ENCODE results near the gene OAF.

OAF gene

DNA sequence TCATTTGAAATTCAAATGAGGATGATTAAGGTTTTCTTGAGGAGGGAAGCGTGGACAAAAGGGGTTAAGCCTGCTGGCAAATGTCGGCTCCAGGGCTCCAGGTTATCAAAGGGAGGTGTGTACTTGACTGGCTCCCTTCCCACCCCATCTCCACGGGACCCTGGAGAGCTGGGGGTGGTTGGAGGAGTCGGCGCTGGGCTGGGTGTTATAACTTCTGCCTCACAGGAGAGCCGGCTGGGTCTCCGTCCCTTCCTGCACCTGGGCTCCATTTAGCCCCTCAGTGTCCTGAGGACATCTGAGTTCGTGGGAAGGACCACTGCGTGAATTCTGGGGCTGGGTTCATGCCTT lies 44.7 kb downstream of the OAF start:
- DNase-seq, result no peak
- H3K27ac ChIP-seq (ENCODE audit: insufficient read depth, low read length, poor library complexity, severe bottlenecking), result no peak overlapping the region
- H3K4me3 ChIP-seq (ENCODE audit: insufficient read depth, low read depth, low read length, poor library complexity, severe bottlenecking), result no peak overlapping the region
- H3K27me3 ChIP-seq (replicated peaks; ENCODE audit: control insufficient read depth, insufficient read depth, low read length, poor library complexity, severe bottlenecking), result no peaks in the 10 kb centered on the region
- H3K36me3 ChIP-seq (ENCODE audit: control insufficient read depth, insufficient read depth, low read length), result no peaks in the 10 kb centered on the region
- no peaks in the 10 kb centered on the region for H3K4me1 ChIP-seq (ENCODE audit: control insufficient read depth, insufficient read depth, low read length, poor library complexity, severe bottlenecking)
- H3K9me3 ChIP-seq (ENCODE audit: control insufficient read depth, low read length), result no peaks in the 10 kb centered on the region

DNA sequence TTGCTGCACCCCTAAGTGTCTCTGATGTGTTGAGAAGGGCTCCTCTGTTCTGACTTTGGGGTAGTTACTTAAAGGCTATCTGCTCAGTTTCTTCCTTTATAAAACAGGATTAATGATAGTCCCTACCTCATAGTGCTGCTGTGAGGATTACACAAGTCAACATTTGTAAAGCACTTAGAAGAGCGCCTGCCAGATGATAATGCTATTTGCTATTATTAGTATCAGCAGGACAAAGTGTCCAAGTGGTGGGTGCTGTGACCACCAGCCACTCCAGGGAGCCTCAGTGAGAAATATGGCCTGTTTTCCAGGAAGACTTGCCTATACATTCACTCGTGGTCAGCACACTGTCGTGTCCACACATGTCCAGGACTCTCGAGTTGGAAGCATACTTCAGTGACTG lies 45.3 kb downstream of the OAF start:
- Histone ChIP-seq H3K36me3 (ENCODE audit: control insufficient read depth, insufficient read depth, low read length) (no peaks in the 10 kb centered on the region), H3K9me3 (ENCODE audit: control insufficient read depth, low read length) (no peaks in the 10 kb centered on the region), H3K4me3 (ENCODE audit: insufficient read depth, low read depth, low read length, poor library complexity, severe bottlenecking) (no peak overlapping the region), H3K27me3 (replicated peaks; ENCODE audit: control insufficient read depth, insufficient read depth, low read length, poor library complexity, severe bottlenecking) (no peaks in the 10 kb centered on the region), H3K27ac (ENCODE audit: insufficient read depth, low read length, poor library complexity, severe bottlenecking) (no peak overlapping the region), H3K4me1 (ENCODE audit: control insufficient read depth, insufficient read depth, low read length, poor library complexity, severe bottlenecking) (no peaks in the 10 kb centered on the region)
- no peak for DNase-seq

DNA sequence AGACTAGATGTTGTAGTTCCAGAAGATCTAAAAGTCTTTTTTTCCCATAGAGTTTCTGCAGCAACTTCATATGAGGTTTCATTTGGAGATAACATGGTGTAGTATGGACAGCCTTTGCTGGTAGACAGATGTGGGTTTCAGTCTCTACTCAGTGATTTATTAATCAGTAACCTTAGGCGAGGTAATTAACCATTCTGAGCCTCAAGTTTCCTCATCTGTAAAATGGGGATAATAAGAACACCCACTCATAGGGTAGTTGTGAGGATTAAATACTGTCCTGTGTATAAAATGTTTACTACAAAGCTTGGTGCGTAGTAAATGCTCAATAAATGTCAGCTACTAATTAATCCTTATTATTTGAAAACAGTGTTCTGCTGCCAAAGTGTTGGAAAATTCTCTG lies 45.9 kb downstream of the OAF start:
- DNase-seq, result no peak
- H3K27me3 ChIP-seq (replicated peaks; ENCODE audit: control insufficient read depth, insufficient read depth, low read length, poor library complexity, severe bottlenecking), result no peaks in the 10 kb centered on the region

DNA sequence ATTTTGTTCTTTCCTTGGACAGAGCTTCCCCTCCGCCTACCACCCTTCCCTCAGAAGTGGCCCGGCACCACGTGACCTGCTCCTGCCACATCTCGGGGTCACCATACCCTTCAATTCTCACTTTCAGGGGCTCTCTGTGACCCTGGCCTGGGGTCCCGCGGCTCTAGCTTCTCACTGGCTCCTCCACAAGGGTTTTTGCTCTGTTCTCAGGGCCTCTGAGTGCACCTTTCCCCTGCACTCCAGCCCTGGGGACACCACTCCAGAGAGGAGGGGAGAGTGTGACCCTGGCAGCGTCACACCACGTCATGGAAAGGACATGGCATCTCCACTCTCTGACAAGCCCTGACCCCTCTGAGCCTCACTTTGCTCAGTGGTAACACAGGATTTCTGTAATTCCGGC lies 46.5 kb downstream of the OAF start:
- H3K27ac ChIP-seq (ENCODE audit: insufficient read depth, low read length, poor library complexity, severe bottlenecking), result no peak overlapping the region
- H3K36me3 ChIP-seq (ENCODE audit: control insufficient read depth, insufficient read depth, low read length), result no peaks in the 10 kb centered on the region
- no peaks in the 10 kb centered on the region for H3K9me3 ChIP-seq (ENCODE audit: control insufficient read depth, low read length)
- no peak overlapping the region for H3K4me3 ChIP-seq (ENCODE audit: insufficient read depth, low read depth, low read length, poor library complexity, severe bottlenecking)
- no peak for DNase-seq
- H3K27me3 ChIP-seq (replicated peaks; ENCODE audit: control insufficient read depth, insufficient read depth, low read length, poor library complexity, severe bottlenecking), result no peaks in the 10 kb centered on the region
- no peaks in the 10 kb centered on the region for H3K4me1 ChIP-seq (ENCODE audit: control insufficient read depth, insufficient read depth, low read length, poor library complexity, severe bottlenecking)

More for the DNA sequence above, 45.9 kb downstream of the OAF start:
- Histone ChIP-seq H3K4me1 (ENCODE audit: control insufficient read depth, insufficient read depth, low read length, poor library complexity, severe bottlenecking) (no peaks in the 10 kb centered on the region), H3K27ac (ENCODE audit: insufficient read depth, low read length, poor library complexity, severe bottlenecking) (no peak overlapping the region), H3K9me3 (ENCODE audit: control insufficient read depth, low read length) (no peaks in the 10 kb centered on the region), H3K36me3 (ENCODE audit: control insufficient read depth, insufficient read depth, low read length) (no peaks in the 10 kb centered on the region), H3K4me3 (ENCODE audit: insufficient read depth, low read depth, low read length, poor library complexity, severe bottlenecking) (no peak overlapping the region)

DNA sequence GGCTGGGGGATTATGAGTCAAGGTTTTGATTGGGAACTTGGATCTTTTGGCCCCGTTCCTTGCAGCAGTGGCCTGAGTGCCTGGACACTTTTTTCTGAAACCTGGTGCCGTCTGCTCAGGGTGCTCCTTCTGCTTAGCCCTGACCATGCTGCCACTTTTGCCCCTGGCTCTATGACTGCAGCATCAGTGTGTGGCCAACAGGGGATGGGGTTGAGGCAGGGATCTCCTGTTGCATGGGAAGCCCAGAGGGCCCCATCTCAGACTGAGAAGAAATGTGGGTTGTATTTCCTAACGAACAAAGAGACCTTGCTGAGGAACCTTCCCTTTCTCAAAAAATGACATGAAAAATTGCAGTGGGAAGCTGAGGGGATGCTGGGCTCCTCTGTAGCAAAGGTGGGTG lies 47.8 kb downstream of the OAF start:
- Histone ChIP-seq H3K36me3 (ENCODE audit: control insufficient read depth, insufficient read depth, low read length) (no peaks in the 10 kb centered on the region), H3K27me3 (replicated peaks; ENCODE audit: control insufficient read depth, insufficient read depth, low read length, poor library complexity, severe bottlenecking) (no peaks in the 10 kb centered on the region), H3K27ac (ENCODE audit: insufficient read depth, low read length, poor library complexity, severe bottlenecking) (no peak overlapping the region), H3K9me3 (ENCODE audit: control insufficient read depth, low read length) (no peaks in the 10 kb centered on the region), H3K4me1 (ENCODE audit: control insufficient read depth, insufficient read depth, low read length, poor library complexity, severe bottlenecking) (no peaks in the 10 kb centered on the region), H3K4me3 (ENCODE audit: insufficient read depth, low read depth, low read length, poor library complexity, severe bottlenecking) (no peak overlapping the region)
- no peak for DNase-seq

DNA sequence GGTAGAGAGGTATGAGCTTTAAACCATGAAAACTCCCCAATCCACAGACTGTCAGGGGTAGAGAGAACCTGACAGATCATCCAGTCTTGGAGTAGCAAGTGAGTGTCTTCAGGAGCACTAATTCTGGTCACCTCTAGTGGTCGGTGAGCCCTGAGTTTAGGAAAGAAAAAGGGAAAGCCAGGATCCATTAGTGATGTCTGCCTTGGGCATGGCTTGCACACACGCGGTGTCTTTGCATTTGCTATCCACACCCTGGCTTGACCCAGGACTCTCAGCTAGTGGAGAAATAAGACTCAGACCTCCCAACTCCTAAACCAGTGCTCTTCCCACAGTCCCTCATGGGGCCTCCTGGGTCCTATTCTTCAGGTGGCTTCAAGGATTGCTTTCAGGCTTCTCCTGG lies 48.4 kb downstream of the OAF start:
- no peaks in the 10 kb centered on the region for H3K4me1 ChIP-seq (ENCODE audit: control insufficient read depth, insufficient read depth, low read length, poor library complexity, severe bottlenecking)
- no peaks in the 10 kb centered on the region for H3K9me3 ChIP-seq (ENCODE audit: control insufficient read depth, low read length)
- H3K36me3 ChIP-seq (ENCODE audit: control insufficient read depth, insufficient read depth, low read length), result no peaks in the 10 kb centered on the region
- H3K27ac ChIP-seq (ENCODE audit: insufficient read depth, low read length, poor library complexity, severe bottlenecking), result no peak overlapping the region
- H3K27me3 ChIP-seq (replicated peaks; ENCODE audit: control insufficient read depth, insufficient read depth, low read length, poor library complexity, severe bottlenecking), result no peaks in the 10 kb centered on the region
- no peak overlapping the region for H3K4me3 ChIP-seq (ENCODE audit: insufficient read depth, low read depth, low read length, poor library complexity, severe bottlenecking)
- DNase-seq, result no peak

DNA sequence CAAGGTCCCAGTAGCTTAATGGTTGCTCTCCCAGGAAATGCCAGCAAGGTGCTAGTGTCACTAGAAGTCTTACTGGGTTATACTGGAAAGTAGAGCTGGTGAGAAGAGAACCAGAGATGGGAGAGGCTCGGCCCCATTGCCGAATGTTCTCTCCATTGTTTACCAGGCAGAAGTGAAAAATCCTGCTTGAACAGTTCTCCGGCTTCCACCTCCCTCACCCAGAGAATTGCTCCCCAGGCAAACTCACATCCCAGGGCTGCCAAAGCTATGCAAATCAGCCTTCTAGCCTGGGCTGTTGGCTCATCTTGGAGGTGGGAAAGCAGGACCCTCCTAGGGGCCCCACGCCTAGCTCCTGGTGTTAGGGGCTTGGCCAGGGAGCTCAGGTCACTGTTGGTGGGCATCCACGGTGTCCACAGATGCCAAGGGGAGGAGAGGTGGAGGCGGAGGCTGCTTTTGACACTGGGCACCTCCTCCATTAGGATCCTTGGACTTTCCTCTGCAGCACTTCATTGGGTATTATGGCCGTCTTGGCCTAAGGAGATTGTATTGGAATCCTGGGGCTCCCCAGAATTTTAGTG lies 49.2 kb downstream of the OAF start:
- no peak overlapping the region for H3K4me3 ChIP-seq (ENCODE audit: insufficient read depth, low read depth, low read length, poor library complexity, severe bottlenecking)
- no peaks in the 10 kb centered on the region for H3K27me3 ChIP-seq (replicated peaks; ENCODE audit: control insufficient read depth, insufficient read depth, low read length, poor library complexity, severe bottlenecking)
- no peak overlapping the region for H3K27ac ChIP-seq (ENCODE audit: insufficient read depth, low read length, poor library complexity, severe bottlenecking)
- H3K36me3 ChIP-seq (ENCODE audit: control insufficient read depth, insufficient read depth, low read length), result no peaks in the 10 kb centered on the region
- no peaks in the 10 kb centered on the region for H3K4me1 ChIP-seq (ENCODE audit: control insufficient read depth, insufficient read depth, low read length, poor library complexity, severe bottlenecking)
- DNase-seq, result no peak
- H3K9me3 ChIP-seq (ENCODE audit: control insufficient read depth, low read length), result no peaks in the 10 kb centered on the region

DNA sequence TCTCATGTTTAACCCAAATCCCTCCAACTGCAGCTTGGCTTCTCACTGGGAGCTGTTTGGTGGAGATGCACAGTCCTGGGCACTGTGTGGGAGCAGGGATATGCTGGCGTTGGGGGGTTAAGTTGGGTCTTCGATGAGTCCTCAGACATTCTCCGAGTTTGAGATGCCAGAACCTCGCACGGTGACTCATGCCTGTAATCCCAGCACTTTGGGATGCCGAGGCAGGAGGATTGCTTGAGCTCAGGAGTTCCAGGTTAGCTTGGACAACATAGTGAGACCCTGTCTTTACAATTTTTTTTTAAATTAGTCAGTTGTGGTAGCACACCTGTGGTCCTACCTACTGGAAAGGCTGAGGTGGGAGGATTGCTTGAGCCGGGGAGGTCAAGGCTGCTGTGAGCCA lies 49.8 kb downstream of the OAF start:
- Histone ChIP-seq H3K4me3 (ENCODE audit: insufficient read depth, low read depth, low read length, poor library complexity, severe bottlenecking) (no peak overlapping the region), H3K27ac (ENCODE audit: insufficient read depth, low read length, poor library complexity, severe bottlenecking) (no peak overlapping the region), H3K27me3 (replicated peaks; ENCODE audit: control insufficient read depth, insufficient read depth, low read length, poor library complexity, severe bottlenecking) (no peaks in the 10 kb centered on the region), H3K36me3 (ENCODE audit: control insufficient read depth, insufficient read depth, low read length) (no peaks in the 10 kb centered on the region), H3K4me1 (ENCODE audit: control insufficient read depth, insufficient read depth, low read length, poor library complexity, severe bottlenecking) (no peaks in the 10 kb centered on the region), H3K9me3 (ENCODE audit: control insufficient read depth, low read length) (no peaks in the 10 kb centered on the region)
- DNase-seq, result no peak

DNA sequence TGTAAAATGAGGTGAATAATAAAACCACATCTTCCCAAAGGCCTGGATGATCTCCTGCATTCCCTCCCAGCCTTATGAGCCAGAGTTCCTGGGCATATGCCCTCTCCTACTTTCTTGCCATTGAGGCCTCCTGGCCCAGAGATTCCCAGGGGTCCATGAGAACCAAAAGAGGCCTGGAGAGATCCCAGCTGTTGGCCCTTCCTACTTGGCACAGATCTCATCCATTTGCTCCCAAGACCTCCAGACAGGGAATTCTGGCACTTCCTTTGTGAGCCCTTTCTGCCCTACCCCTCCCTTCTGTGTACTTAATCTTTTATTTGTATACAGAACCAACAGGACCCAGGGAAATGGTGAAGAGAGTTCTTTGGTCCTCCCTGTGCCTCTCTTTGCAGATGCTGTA lies 50.5 kb downstream of the OAF start:
- Histone ChIP-seq H3K36me3 (ENCODE audit: control insufficient read depth, insufficient read depth, low read length) (no peaks in the 10 kb centered on the region), H3K9me3 (ENCODE audit: control insufficient read depth, low read length) (no peaks in the 10 kb centered on the region), H3K4me1 (ENCODE audit: control insufficient read depth, insufficient read depth, low read length, poor library complexity, severe bottlenecking) (no peaks in the 10 kb centered on the region), H3K27ac (ENCODE audit: insufficient read depth, low read length, poor library complexity, severe bottlenecking) (no peak overlapping the region), H3K27me3 (replicated peaks; ENCODE audit: control insufficient read depth, insufficient read depth, low read length, poor library complexity, severe bottlenecking) (no peaks in the 10 kb centered on the region), H3K4me3 (ENCODE audit: insufficient read depth, low read depth, low read length, poor library complexity, severe bottlenecking) (no peak overlapping the region)
- no peak for DNase-seq

DNA sequence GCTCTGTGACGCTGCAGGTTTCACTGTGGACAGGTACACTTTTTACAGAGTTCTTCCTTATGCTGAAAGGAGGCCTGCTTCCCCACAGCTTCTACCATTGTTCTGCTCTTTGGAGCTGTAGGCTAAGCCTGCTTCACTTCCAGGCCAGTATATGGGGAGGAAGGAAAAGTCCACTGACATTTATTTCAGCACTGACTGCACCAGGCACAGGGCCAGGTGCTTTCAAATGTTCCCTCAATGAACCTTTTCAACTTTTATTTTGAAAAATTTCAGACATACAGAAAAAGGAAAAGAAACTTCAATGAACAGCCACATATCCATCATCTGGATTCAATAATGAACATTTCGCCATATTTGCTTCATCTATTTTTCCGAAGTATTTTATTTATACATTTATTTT lies 51.1 kb downstream of the OAF start:
- H3K4me1 ChIP-seq (ENCODE audit: control insufficient read depth, insufficient read depth, low read length, poor library complexity, severe bottlenecking), result no peaks in the 10 kb centered on the region
- H3K9me3 ChIP-seq (ENCODE audit: control insufficient read depth, low read length), result no peaks in the 10 kb centered on the region
- no peaks in the 10 kb centered on the region for H3K27me3 ChIP-seq (replicated peaks; ENCODE audit: control insufficient read depth, insufficient read depth, low read length, poor library complexity, severe bottlenecking)
- no peak overlapping the region for H3K27ac ChIP-seq (ENCODE audit: insufficient read depth, low read length, poor library complexity, severe bottlenecking)
- no peaks in the 10 kb centered on the region for H3K36me3 ChIP-seq (ENCODE audit: control insufficient read depth, insufficient read depth, low read length)
- no peak overlapping the region for H3K4me3 ChIP-seq (ENCODE audit: insufficient read depth, low read depth, low read length, poor library complexity, severe bottlenecking)
- DNase-seq, result no peak

DNA sequence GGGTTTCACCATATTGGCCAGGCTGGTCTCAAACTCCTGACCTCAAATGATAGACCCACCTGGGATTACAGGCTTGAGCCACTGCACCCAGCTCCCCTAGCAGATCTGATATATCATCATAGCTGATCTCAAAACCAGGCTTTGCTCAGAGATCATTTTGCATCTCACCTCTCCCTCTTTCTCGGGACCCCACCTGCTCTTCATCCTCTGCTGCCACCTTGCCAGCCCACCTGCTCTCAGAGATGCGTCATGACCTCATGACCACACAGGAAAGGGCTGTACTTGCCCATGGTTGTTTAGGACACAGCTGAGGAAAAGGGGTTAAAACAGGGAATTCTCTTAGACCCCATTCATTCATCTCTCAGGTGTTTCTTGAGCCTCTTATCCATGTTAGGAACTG lies 56.5 kb downstream of the OAF start:
- no peaks in the 10 kb centered on the region for H3K4me1 ChIP-seq (ENCODE audit: control insufficient read depth, insufficient read depth, low read length, poor library complexity, severe bottlenecking)
- DNase-seq, result no peak
- H3K4me3 ChIP-seq (ENCODE audit: insufficient read depth, low read depth, low read length, poor library complexity, severe bottlenecking), result no peak overlapping the region
- no peaks in the 10 kb centered on the region for H3K36me3 ChIP-seq (ENCODE audit: control insufficient read depth, insufficient read depth, low read length)
- no peaks in the 10 kb centered on the region for H3K27me3 ChIP-seq (replicated peaks; ENCODE audit: control insufficient read depth, insufficient read depth, low read length, poor library complexity, severe bottlenecking)
- no peaks in the 10 kb centered on the region for H3K9me3 ChIP-seq (ENCODE audit: control insufficient read depth, low read length)
- H3K27ac ChIP-seq (ENCODE audit: insufficient read depth, low read length, poor library complexity, severe bottlenecking), result no peak overlapping the region

Data from effector memory CD4-positive, alpha-beta T cell (primary cell).